ENCODE results near the gene CRX. TPM values are rescaled to one million over a fixed set of nuclear protein-coding genes. Genes with fewer than 3 reads are reported as not detected.
"Not testable (repeated sequence)": the region's sequence is repeated elsewhere in the genome, so short reads cannot be mapped to it uniquely, and the experiment has no call there.

The CRX gene
- polyA plus RNA-seq, 4 donors, result 0.14 to 0.18 TPM; not detected in 2

GRCh38 chr19:47858231-47858630 is 36.5 kb downstream of the CRX start:
- not testable (repeated sequence) for DNase-seq (ENCODE audit: low read depth in 4 of 4, low spot score in 3 of 4)

DNA sequence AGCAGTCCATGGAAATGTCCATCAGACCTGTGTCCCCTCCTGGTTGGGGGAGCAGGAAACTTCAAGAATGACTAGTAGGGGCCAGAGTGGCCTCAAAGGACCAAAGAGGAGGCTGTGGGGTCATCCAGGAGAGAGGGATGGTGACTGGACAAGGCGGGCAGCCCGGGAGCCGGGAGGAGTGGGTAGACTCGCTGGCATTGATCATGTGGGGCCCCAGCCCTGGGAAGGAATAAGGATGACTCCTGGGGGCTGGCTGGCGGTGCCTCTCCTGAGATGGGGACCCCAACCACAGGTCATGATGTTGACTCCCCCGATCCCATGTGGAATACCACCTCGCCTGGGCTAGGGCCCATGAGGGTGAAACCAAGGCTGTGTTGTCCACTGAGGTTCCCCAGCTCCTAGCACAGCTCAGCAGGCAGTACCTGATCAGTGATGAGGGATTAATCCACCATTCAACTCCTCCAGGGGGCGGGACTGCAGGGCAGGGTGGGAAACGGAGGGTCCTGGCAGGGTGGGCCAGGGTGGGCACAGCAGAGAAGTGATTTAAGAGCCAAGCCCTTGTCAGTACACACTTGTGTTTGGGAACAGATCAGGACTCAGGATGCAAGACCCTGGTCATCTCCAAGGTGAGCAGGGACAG is 37.0 kb downstream of the CRX start, which contains the start of gene TPRX2:
Gene TPRX2, plus strand, starts transcription at position 590 of the 640 bp plus-strand sequence. Its CDS starts 12 bp downstream, at position 602.
- DNase-seq (ENCODE audit: low read depth in 4 of 4, low spot score in 3 of 4), result not testable (repeated sequence)

- DNase-seq (ENCODE audit: low read depth in 4 of 4, low spot score in 3 of 4), result not testable (repeated sequence)
Measured at GRCh38 chr19:47859838-47860237, 38.1 kb downstream of the CRX start.

- DNase-seq (ENCODE audit: low read depth in 4 of 4, low spot score in 3 of 4), result no peak
Measured at GRCh38 chr19:47860602-47861297, 39.0 kb downstream of the CRX start.

GRCh38 chr19:47861630-47862029 is 39.9 kb downstream of the CRX start:
- DNase-seq (ENCODE audit: low read depth in 4 of 4, low spot score in 3 of 4), result no peak

DNA sequence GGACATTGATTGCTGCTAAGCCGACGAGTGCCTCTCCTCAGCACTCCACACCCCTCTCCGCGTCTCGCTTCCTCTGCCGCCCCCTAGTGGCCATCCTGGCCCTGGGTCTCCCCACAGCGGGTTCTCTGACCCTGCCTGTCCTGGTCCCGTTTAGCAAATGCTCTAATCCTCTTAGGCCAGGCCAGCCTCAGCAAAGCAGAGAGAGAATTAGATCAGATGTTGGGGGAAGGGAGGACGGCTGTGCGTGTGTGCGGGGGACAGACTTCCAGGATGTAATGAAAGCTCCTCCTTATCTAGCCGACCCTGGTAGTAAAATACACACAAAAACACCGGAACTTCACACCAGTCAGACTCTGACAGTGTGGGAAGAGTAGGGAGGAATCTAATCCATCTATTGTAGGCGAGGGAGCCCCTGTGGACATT is 41.8 kb downstream of the CRX start:
- DNase-seq (ENCODE audit: low read depth in 4 of 4, low spot score in 3 of 4), result peak; percentile 59 to 66 (median 64)

DNA sequence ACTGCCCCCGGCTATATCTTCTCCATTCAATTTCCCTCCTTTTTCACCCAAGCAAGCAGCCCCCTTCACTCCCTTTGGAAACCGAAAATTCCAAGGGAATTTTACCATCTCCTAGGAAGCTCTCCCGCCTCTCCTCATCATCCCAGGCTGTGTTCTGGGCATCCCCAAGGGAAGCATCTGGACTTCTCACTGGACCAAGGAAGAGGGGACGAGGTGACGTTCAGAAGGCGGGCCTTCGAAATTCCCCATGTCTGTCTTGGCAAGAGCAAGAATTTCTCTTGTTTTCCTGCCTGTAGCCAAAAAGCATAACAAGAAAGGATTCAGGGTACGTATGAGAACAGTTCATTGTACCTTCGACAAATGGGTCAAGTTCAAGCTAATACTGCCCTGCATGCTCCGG is 43.4 kb downstream of the CRX start:
- no peak for DNase-seq (ENCODE audit: low read depth in 4 of 4, low spot score in 3 of 4)

DNA sequence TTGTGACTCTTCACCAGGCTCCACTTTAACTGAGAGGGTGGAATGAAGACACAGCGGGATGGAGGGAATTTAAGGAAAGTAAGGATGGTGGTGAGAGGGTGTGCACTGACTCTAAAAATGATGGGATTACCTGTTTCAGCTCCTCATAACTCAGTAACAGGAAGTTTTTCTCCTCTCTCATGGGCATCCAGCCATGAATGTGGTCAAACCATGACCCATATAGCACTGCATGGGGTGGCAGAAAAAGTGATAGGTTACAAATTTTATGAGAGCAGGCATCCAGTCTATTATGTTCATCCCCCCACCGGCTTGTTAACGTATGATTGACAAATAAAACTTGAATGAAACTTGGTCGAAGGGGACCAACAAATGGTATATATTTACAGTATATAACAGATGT is 57.2 kb downstream of the CRX start:
- DNase-seq (ENCODE audit: low read depth in 4 of 4, low spot score in 3 of 4), result no peak

GRCh38 chr19:47879385-47879784 is 57.6 kb downstream of the CRX start:
- not testable (repeated sequence) for DNase-seq (ENCODE audit: low read depth in 4 of 4, low spot score in 3 of 4)

- DNase-seq (ENCODE audit: low read depth in 4 of 4, low spot score in 3 of 4), result no peak
Measured at GRCh38 chr19:47881757-47882156, 60.0 kb downstream of the CRX start.

DNA sequence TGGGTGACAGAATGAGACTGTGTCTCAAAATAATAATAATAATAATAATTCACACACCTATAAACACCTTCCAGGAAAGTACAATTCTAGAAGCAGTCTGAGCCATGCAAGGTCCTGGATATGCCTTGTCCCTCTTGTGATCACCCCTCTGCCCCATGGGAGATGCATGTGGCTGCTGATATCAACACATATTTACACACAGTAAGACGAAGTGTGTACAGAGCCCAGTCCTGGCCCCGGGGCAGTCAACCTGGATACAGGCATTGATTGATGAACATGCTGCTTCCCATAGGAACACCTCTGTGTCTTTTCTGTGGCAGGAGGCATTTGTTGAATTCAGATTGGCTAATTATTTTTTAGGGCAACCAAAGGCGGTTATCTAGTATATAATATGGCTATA is 61.2 kb downstream of the CRX start:
- no peak for DNase-seq (ENCODE audit: low read depth in 4 of 4, low spot score in 3 of 4)

DNA sequence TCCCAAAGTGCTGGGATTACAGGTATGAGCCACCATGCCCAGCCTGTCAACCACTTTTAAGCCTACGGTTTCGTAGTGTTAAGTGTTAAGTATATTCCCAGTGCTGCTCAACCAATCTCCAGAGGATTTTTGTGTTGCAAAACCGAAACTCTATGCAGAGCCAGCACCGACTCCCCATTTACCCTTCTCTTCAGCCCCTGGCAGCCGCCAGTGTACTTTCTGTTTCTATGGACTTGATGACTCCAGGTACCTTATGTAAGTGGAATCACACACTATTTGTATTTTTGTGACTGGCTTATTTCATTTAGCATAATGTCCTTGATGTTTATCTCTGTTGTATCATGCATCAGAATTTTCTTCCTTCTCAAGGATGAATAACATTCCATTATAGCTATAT is 63.3 kb downstream of the CRX start:
- DNase-seq (ENCODE audit: low read depth in 4 of 4, low spot score in 3 of 4), result no peak

- DNase-seq (ENCODE audit: low read depth in 4 of 4, low spot score in 3 of 4), result no peak
Measured at GRCh38 chr19:47886010-47886559, 64.3 kb downstream of the CRX start, which contains the start of gene SULT2A1. Gene SULT2A1 (minus strand): TSS chr19:47886315. CDS start chr19:47886257, 58 bp downstream.

DNA sequence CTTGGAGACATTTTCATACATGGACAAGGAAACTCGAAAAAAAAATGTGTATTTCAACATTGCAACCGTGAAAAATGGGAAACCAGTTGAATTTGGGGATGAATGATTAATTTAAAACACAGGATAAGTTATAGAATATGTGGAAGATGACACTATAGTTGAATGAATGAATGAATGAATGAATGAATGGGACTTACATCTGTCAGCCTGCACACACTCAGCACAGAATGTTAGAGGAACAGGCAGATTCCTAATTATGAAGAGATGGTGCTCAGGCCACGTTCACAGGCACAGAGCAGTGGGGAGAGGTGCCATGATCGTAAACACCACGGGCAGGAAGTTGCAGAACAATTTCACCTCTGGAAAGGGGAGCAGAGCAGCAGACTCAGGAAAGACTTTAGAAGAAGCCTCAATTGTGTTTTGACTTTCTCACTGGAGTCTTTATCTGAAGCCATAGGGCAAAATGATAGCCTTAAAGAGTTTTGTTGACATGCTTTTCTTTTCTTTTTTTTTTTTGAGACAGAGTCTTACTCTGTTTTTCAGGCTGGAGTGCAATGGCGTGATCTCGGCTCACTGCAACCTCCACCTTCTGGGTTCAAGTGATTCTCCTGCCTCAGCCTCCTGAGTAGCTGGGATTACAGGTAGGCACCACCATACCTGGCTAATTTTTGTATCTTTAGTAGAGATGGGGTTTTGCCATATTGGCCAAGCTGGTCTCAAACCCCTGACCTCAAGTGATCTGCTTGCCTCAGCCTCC is 69.3 kb downstream of the CRX start:
- no peak for DNase-seq (ENCODE audit: low read depth in 4 of 4, low spot score in 3 of 4)

DNA sequence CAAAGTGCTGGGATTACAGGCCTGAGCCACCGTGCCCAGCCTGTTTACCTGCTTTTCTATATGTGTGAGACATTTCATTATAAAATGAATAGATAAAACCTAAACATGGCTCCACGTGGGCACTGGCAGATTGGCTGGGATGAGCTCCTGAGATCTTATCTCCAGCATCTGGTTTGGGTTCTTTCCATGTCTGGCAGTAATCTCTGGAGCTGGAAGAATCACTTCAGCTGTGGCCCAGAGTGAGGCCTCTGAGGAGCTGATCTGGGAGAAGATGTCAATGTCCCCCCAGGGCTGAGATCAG is 69.8 kb downstream of the CRX start:
- no peak for DNase-seq (ENCODE audit: low read depth in 4 of 4, low spot score in 3 of 4)

DNA sequence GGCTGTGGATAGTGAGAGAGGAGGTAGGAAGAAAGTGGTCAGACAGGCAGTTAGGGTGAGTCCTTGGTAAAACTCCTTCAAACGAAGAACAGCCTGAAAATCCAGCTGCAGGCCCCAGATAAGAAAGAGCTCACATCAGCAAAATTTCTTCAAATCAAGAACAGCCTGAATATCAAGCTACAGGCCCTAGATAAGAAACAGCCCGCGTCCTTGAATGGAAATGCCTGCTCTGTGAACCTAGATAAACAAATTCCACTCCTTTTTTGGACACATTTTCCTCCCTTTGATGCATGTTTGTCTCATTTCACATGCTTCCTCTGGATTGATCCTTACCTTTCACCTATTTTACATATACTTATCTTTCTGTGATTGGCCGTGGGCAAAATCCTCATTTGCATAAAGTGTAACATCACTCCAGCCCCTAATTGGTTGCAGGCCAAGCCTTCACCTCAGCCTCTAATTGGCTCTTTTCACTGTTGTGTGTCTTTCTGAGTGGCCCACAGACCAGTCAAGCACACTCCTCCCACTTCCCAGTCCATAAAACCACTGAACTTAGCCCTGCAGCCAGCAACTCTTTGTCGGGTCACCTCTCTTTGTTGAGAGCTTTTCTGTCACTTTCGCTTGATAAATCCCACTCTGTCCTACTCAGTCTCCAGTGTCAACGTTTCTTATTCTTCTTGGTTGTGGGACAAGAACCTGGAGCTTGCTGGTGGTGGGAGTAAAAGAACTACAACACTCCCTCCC is 70.4 kb downstream of the CRX start:
- peak in 1 of 4 donors; percentile 15 for DNase-seq (ENCODE audit: low read depth in 4 of 4, low spot score in 3 of 4)

Data from right renal pelvis (tissue), 4 donors.